CMK (cell line): ENCODE results near the gene RGL1.

Experiments used
- DNase-seq: peaks from one replicate; pipeline ENCODE4 v3.0.0-alpha.2; 2010; ENCODE audit warnings: low read depth

RGL1 gene

GRCh38 chr1:183957216-183957830 lies 152.4 kb downstream of the RGL1 start:
- no peak for DNase-seq

GRCh38 chr1:183958958-183959357 lies 154.0 kb downstream of the RGL1 start:
- no peak for DNase-seq

GRCh38 chr1:183961132-183961531 lies 156.2 kb downstream of the RGL1 start:
- DNase-seq: no peak

GRCh38 chr1:183962903-183963302 lies 158.0 kb downstream of the RGL1 start:
- no peak for DNase-seq

GRCh38 chr1:183965726-183966125 lies 160.8 kb downstream of the RGL1 start:
- no peak for DNase-seq

GRCh38 chr1:183966487-183966886 lies 161.6 kb downstream of the RGL1 start:
- DNase-seq: no peak

GRCh38 chr1:183967914-183968313 lies 163.0 kb downstream of the RGL1 start:
- DNase-seq: no peak

- DNase-seq: no peak
These were observed 163.5 kb downstream of the RGL1 start for GRCh38 chr1:183968386-183968785.

- DNase-seq: no peak
These were observed 165.8 kb downstream of the RGL1 start for GRCh38 chr1:183970516-183971300.

- no peak for DNase-seq
These were observed 170.7 kb downstream of the RGL1 start for GRCh38 chr1:183975651-183976050.

- no peak for DNase-seq
These were observed 172.8 kb downstream of the RGL1 start for GRCh38 chr1:183977717-183978116.
